Mucosa of stomach (tissue), 1 donor: ENCODE data around the gene SLC25A21.
A peak's percentile ranks its signal among the peaks of the same experiment; 100 is the strongest.

Source experiments
- H3K27me3 ChIP-seq: one replicate; pipeline ENCODE4 v1.7.0; 2013; ENCODE audit warnings: mild to moderate bottlenecking, low read length; ENCODE audit not compliant: control insufficient read depth, insufficient read depth
- H3K36me3 ChIP-seq: one replicate; pipeline ENCODE4 v1.7.0; 2013; ENCODE audit warnings: low read length; ENCODE audit not compliant: control insufficient read depth, insufficient read depth
- H3K4me1 ChIP-seq: one replicate; pipeline ENCODE4 v1.7.0; 2013; ENCODE audit warnings: mild to moderate bottlenecking, low read length; ENCODE audit not compliant: control insufficient read depth, insufficient read depth
- H3K4me3 ChIP-seq: one replicate; pipeline ENCODE4 v1.7.0; 2013; ENCODE audit warnings: low read length
- H3K9ac ChIP-seq: one replicate; pipeline ENCODE4 v1.7.0; 2013; ENCODE audit warnings: mild to moderate bottlenecking, low read length, moderate library complexity
- H3K9me3 ChIP-seq: one replicate; pipeline ENCODE4 v1.7.0; 2013; ENCODE audit warnings: mild to moderate bottlenecking, low read length, moderate library complexity; ENCODE audit not compliant: control insufficient read depth
- donor health status: Pancreatic carcinoma.

SLC25A21 gene

DNA sequence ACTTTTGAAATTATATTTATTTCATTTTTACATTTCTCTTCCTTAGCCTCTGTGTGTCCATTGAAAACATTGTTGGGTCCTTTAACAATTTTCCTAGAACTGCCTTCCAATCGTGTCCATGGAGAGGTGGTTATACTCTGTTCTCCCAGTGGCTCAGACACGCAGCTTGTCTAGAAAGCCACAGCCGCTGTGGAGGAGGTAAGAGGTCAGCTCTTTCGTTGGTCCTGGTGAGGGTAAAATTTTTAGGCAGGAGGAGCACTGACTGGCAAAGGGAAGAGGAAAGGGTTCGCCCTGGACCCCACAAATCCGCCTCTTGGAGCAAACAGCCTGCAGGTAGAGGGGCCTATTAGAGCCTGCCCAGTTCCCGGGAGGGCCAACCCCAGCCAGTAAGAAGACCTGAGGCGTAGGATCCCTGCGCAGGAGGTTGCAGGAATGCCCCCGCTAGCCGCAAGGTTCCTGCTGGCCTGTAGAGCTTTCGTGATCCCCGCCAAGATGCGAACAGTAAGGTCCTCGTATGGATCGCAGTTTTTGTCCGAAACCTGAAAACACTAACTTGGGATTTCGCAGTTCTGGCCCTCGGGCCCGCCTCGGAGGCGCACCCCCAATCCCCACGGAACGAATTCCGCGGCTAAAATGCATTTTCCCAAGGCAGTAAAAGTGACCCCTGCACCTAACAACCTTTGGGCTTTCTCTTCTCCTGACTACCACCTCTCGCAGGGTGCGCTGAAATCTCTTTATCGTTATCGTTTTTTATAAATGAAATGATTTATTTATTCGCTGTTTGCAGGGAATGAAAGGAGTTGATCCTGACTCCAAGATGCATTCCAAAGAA lies 518.2 kb downstream of the SLC25A21 start:
- Histone ChIP-seq H3K36me3 (no peaks in the 10 kb centered on the region), H3K9ac (no peak overlapping the region), H3K9me3 (no peaks in the 10 kb centered on the region), H3K27me3 (peaks cover 90% of the 10 kb centered on the region), H3K4me3 (no peak overlapping the region), H3K4me1 (peaks cover 21% of the 10 kb centered on the region)

DNA sequence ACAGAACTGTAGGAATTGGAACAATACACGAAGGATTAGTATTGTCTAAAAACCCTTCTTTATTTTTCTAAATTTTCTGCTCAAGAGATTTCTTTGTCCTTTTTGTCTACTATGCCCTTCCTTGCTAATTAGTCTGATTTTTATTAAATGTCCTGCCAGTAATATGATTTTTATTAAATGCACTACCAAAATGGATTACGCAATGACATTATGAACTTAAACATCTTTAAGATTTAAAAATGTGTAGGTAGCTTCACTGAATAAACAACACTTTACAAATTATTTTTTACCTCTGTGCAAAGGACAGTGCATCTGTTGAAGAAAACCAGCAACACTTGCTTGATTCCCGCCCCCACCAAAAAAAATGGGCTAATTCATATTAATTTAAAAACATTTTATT lies 519.0 kb downstream of the SLC25A21 start:
- Histone ChIP-seq H3K9me3 (no peaks in the 10 kb centered on the region), H3K4me1 (peaks cover 21% of the 10 kb centered on the region), H3K36me3 (no peaks in the 10 kb centered on the region), H3K4me3 (no peak overlapping the region), H3K27me3 (peaks cover 90% of the 10 kb centered on the region), H3K9ac (no peak overlapping the region)

DNA sequence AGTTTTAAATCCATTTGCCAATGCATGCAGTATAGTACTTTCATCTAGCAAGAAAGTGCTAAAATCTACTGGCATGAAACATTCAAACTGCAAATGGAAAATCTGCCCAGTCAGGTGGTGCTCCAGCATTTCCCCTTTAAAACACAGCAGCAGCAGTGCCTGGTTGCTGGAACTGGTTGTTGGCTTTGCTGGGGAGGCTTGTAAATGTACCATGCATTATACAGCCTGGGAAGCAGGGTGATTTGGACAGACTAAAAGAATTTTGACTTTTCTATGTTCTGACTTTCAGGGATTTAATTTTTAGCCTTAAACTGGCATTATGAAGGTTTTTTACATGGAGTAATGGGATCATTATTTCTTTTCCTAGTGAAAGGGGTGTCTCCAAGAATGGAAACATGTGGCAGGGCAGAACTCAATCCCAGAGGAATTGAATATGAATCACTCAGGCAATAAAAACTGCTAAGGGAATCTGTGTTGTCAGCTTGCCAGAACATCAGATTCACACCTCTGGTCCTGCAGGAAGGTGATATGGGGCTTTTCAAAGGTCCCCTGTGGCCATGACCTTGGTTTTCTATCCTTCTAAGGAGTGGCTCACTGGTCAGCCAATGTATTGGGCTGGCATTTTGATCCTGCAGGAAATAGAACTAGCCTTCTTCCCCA lies 519.7 kb downstream of the SLC25A21 start:
- Histone ChIP-seq H3K9me3 (no peaks in the 10 kb centered on the region), H3K4me3 (no peak overlapping the region), H3K9ac (no peak overlapping the region), H3K4me1 (peaks cover 21% of the 10 kb centered on the region), H3K27me3 (peaks cover 90% of the 10 kb centered on the region), H3K36me3 (no peaks in the 10 kb centered on the region)

DNA sequence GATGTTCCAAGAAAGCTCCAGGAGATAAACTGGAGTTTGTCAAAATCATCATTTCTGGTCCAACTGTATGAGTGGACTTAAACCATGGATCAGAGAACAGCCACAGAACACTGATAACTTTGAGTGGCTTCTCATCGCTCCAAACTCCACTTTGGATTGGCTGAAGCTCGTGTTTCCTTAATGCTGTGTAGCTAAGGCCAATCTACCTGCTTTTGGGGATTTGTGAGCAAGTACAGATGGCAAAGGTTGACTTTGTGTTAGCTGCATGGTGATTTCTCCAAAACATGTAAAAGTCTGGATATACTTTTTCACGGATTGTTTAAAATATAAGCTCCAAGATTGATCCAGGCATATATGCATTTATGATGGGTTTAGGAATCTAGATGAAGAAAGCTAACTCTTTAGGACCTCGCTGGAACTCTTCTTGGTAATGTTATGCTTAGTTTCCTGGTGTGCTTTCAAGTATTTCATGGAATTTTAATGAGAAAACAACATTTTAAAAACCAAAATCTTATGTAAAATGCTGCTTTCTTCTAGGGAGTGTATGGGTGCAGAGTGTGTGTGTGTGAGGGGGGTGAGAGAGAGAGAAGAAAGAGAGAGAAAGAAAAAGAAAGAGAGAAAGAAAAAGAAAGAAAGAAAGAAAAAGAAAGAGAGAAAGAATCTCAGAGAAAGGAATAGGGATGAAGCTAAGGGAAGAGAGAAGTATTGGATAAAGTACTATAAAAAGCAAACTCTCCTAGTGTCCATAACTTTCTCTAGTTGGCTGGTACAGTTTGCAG lies 522.3 kb downstream of the SLC25A21 start:
- Histone ChIP-seq H3K4me3 (no peak overlapping the region), H3K4me1 (peaks cover 12% of the 10 kb centered on the region), H3K9ac (no peak overlapping the region), H3K27me3 (peaks cover 90% of the 10 kb centered on the region), H3K9me3 (no peaks in the 10 kb centered on the region), H3K36me3 (no peaks in the 10 kb centered on the region)

DNA sequence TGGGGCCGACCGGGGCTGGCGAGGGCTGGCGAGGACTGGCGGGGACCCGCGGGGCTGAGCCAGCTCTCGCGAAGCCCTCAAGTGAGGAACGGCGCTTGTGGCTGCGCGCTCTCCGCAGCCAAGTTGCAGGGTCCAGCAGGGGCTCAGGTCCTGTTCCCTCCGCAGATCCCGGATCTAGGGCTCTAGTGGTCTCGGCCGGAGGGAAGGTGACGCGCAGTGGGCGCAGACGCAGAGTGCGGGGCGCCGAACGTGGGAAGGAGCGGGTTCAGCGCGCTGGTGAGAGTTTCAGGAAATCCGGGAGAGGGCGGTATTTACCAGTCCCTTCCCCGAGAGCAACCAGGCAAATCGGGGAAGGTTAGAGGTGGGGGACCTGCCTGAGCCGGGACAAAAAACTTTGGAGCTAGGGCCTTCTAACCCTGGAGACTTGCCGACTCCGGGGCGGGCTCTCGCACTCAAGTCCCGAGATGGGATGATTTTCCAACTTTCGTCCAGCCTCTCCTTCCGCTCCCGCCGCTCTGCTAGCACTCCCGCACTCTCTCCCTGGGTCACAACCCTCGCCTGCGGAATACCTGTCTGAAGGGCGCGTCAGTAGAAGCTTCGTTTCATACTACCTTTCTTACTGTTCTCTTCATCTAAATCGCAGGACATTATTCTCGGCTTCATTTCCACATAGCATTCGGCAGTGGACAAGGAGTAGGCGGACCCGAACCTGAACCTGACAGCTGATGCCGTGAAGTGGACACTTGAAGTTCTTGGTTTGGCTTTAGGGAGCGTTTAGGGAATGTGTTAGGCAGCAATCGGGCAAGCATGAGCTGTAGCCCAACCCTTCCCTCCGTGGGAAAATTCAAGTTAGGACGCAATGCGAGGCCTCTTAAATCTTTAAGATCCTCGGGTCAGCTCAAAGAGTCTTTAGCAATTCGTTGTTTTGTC lies 524.3 kb downstream of the SLC25A21 start:
- Histone ChIP-seq H3K9me3 (no peaks in the 10 kb centered on the region), H3K27me3 (peaks cover 75% of the 10 kb centered on the region), H3K4me3 (peak overlapping the region; percentile 37), H3K36me3 (no peaks in the 10 kb centered on the region), H3K4me1 (peaks cover 12% of the 10 kb centered on the region), H3K9ac (no peak overlapping the region)

DNA sequence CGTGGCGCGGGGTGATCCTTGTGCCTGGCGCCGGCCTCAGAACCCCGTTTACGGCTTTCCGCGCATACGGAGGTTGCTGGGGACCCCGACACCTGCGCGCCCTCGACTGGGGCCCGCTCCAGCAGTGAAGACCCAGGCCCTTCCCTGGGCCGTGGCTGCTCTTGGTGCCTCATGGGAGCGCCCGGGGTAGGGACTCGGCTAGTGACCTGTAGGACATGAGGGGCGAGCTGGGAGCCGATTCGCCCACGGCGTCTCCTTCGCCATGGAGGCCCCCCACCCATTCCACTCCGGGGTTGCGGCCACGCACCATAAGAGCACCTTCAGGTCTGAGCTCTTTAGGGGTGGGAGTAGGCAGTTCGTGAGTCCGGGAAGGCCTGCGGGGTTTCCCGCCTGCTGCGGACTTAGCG lies 525.0 kb downstream of the SLC25A21 start:
- Histone ChIP-seq H3K4me3 (peak overlapping the region; percentile 37), H3K36me3 (no peaks in the 10 kb centered on the region), H3K9ac (no peak overlapping the region), H3K4me1 (peaks cover 12% of the 10 kb centered on the region), H3K9me3 (no peaks in the 10 kb centered on the region), H3K27me3 (peaks cover 68% of the 10 kb centered on the region)

DNA sequence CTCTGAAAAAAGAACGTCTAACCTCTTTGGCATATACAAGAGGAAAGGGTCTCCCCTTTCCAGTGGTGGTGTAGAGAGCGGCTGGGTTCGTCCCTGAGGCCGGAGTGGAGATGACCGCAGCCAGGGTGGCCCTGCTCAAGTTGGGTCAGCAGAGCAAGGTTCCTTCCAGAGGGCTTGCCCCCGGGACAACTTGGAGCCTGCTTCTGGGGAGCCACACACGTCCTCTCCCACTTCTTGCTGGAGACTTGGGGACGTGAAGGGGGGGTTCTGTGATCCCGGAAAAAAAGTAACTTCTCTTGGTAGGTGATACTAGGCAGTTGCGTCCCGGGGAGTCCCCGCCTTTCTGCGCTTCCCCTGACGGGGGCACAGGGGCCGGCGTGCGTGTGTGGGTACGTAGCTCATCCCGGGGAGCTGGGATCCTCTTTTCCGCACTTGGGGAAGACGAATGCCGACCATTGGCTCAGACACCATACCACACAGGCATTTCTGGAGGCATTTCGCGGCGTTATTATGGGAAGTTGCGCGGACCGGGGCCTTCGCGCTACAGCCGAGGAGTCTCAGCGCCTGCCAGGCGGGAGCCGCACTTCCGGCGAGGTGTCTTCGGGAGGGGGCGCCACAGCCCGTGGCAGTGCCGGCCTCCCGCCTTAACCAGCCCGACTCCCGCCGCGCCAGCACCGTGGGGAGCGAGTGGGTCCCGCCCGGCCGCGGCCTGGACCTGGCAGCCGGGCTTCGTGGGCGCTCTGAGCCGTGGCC lies 525.6 kb downstream of the SLC25A21 start:
- Histone ChIP-seq H3K36me3 (no peaks in the 10 kb centered on the region), H3K9me3 (no peaks in the 10 kb centered on the region), H3K9ac (no peak overlapping the region), H3K27me3 (peaks cover 62% of the 10 kb centered on the region), H3K4me1 (peaks cover 12% of the 10 kb centered on the region), H3K4me3 (peak overlapping the region; percentile 37)

DNA sequence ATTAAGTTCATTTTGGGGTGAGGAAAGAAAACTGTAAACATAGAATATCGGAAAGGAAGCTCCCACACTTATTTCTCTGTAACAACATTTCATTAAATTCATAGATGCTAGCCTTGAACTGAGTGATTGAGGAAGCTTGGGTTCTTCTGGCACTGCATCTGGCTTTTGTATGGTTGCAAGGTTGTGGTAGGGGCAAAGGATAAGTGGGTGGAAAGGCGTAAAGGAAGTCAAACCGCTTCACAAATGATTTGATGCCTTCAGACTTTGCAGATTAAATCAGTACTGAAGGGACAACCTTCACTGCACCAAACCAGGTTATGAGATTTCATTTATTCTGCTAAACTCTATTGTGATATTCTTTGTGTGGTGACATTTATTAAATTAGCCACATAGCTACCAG lies 538.8 kb downstream of the SLC25A21 start:
- H3K4me1 ChIP-seq, result no peaks in the 10 kb centered on the region
- no peak overlapping the region for H3K4me3 ChIP-seq
- H3K27me3 ChIP-seq, result no peaks in the 10 kb centered on the region
- no peaks in the 10 kb centered on the region for H3K36me3 ChIP-seq
- H3K9me3 ChIP-seq, result no peaks in the 10 kb centered on the region
- no peak overlapping the region for H3K9ac ChIP-seq
